HG02938 (cell line): ENCODE results near the gene GCLC.

Source experiments
- ATAC-seq: cut with Tn5 transposase; IDR thresholded peaks from one replicate; pipeline ENCODE4 v1.9.1; 2021; ENCODE audit warnings: mild to moderate bottlenecking, moderate library complexity; ENCODE audit not compliant: unreplicated experiment

The GCLC gene

GRCh38 chr6:53461041-53461656 lies 83.8 kb downstream of the GCLC start:
- ATAC-seq: peak; percentile 71

GRCh38 chr6:53458105-53458866 lies 86.6 kb downstream of the GCLC start:
- ATAC-seq: no peak

GRCh38 chr6:53456809-53457208 lies 88.1 kb downstream of the GCLC start:
- ATAC-seq: no peak

- ATAC-seq: no peak
Measured at GRCh38 chr6:53455678-53456077, 89.2 kb downstream of the GCLC start.

GRCh38 chr6:53451165-53451564 lies 93.7 kb downstream of the GCLC start:
- ATAC-seq: no peak

- ATAC-seq: no peak
Measured at GRCh38 chr6:53447865-53448264, 97.0 kb downstream of the GCLC start.
